Measurements from ENCODE around the gene DNAH11.

- TF ChIP-seq CTCF (IDR thresholded peaks at IDR 0.05), result no peak
- no peak for TF ChIP-seq POLR2A (IDR thresholded peaks at IDR 0.05)
These were observed 75.1 kb downstream of the DNAH11 start for GRCh38 chr7:21617916-21618390.
